DMS114 treated with DMSO at 0.1 percent for 48 hours (cell line): ENCODE data around the gene TAS2R39.
"Not testable (repeated sequence)": the region's sequence is repeated elsewhere in the genome, so short reads cannot be mapped to it uniquely, and the experiment has no call there.

Experiments used
- DNase-seq: peaks from one replicate; lab custom pipeline; 2025; ENCODE audit not compliant: unreplicated experiment; lab: John Stamatoyannopoulos, UW

Gene TAS2R39

DNA sequence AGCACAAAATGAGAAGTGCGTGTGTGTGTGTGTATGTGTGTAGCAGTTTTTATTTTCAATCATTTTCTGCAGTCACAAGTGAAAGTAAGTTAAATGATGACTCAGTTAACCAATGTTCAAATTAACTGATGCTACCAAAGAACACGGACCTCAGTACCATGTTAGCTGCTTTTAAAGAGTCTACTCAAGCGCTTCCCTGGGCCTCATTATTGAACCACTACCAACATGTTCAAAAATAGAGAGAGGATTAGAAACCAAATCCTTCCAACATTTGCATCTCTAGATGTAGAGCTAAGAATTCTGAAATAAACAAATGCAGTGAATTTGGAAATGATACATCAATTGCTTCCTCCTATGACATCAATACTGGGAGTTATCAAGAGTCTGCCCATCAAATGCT is at the start of gene TAS2R39:
Gene TAS2R39 (plus strand): TSS at position 396 of the 400 bp plus-strand sequence. CDS start 0 bp downstream, at position 396.
- DNase-seq = no peak

GRCh38 chr7:143147070-143147469 is 36.1 kb upstream of the TAS2R39 start:
- no peak for DNase-seq

DNA sequence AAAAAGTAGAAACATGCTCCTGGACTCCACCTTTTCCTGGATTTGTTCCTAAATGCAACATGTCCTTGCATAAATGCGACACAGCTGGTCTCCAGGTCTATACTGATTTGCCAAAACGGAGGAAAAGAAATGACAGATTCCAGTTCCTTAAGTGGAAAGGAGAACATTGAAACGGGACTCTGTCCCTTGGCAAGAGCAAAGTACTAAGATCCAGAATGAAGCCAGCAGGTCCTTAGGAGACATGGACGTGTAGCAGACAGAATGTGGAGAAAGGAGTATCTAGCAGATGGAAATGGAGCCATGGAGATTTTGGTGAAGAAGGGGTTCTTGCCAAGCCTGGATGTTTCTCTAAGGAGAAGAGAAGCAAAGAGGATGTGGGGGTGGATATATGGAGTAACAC is 35.2 kb upstream of the TAS2R39 start:
- no peak for DNase-seq

GRCh38 chr7:143148651-143149050 is 34.6 kb upstream of the TAS2R39 start:
- no peak for DNase-seq

- not testable (repeated sequence) for DNase-seq
Observed at GRCh38 chr7:143150696-143151095, 32.5 kb upstream of the TAS2R39 start.

GRCh38 chr7:143158617-143159016 is 24.6 kb upstream of the TAS2R39 start:
- DNase-seq = not testable (repeated sequence)

- DNase-seq = no peak
Observed at GRCh38 chr7:143171697-143172096, 11.5 kb upstream of the TAS2R39 start.

- DNase-seq = no peak
Observed at GRCh38 chr7:143172354-143172753, 10.9 kb upstream of the TAS2R39 start.

DNA sequence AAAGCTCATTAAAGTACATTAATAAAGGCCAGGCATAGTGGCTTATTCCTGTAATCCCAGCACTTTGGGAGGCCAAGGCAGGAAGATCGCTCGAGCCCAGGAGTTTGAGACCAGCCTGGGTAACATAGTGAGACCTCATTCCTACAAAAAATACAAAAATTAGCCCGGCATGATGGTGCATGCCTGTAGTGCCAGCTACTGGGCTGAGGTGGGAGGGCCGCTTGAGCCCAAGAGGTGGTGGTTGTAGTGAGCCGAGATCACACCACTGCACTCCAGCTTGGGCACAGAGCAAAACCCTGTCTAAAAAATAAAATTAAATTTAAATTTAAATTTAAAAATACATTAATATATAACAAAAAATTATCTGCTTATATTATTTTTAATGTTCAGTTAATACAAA is 7.1 kb upstream of the TAS2R39 start:
- DNase-seq = no peak

GRCh38 chr7:143177374-143178119 is 5.7 kb upstream of the TAS2R39 start:
- DNase-seq = no peak

GRCh38 chr7:143180771-143181170 is 2.4 kb upstream of the TAS2R39 start:
- DNase-seq = not testable (repeated sequence)

DNA sequence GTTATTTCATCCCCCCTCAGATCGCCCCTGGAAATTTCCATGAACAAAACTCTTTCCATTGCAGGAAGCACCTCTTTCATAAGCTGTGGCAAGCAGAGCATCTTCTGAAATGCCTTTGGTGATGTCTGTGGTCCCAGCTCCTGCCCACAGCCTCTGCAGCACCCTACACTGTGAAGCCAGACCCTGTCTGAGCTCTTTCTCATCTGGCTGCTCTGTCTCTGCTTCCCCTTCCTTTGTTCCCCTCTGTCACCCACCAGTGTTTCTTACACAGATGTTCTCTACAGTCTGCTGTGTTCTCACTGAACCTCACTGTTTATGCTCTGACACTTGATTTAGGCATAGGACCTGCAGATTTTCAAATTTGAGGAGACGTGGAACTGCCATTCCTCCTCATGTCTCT is 1.9 kb upstream of the TAS2R39 start:
- no peak for DNase-seq

DNA sequence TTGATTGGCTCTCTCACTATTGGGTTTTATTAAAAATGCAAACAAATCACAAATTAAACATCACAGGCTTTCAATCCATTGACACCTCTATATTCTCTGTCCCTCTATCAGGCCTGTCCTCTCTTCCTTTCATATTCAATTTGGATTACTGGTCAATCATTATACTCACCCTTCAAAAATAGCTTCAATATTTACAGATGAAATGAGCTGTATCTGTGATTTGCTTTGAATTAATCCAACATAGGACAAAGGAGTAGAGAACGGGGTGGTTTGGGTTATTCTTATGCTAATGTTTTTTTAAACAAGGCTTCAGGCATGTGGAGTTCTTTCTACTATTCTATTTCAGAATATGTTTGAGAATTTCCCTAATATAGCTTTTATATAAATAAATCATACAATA is 2.3 kb downstream of the TAS2R39 start:
- DNase-seq = no peak

GRCh38 chr7:143188994-143189393 is 5.8 kb downstream of the TAS2R39 start:
- no peak for DNase-seq

DNA sequence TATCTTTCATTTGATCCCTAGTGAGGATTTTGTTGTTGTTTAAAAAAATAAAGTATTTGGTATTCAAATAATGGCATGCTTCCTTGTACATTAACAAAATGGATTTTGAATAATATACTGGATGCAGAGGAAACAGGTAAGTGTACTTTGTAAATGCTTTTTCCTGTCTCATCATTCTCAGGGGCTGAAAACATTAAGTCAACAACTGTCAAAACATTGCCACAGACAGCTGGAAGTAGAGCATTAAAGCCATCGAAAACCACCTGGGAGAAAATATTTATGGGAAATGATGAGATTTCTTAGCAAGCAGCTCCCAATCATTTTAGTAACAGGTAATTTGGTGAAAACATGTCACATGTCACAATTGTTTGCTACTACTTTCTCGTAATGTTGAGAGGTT is 10.7 kb downstream of the TAS2R39 start:
- no peak for DNase-seq

DNA sequence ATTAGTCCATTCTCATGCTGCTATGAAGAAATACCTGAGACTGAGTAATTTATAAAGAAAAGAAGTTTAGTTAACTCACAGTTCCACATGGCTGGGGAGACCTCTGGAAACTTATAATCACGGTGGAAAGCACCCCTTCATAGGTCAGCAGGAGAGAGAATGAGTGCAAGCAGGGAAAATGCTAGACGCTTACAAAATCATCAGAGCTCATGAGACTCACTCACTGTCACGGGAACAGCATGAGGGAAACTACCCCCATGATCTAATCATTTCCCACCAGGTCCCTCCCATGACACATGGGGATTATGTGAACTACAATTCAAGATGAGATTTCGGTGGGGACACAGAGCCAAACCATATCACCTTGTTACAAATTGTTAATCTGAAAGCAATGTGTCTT is 15.8 kb downstream of the TAS2R39 start:
- no peak for DNase-seq

GRCh38 chr7:143202161-143202560 is 18.9 kb downstream of the TAS2R39 start:
- no peak for DNase-seq

- no peak for DNase-seq
Observed at GRCh38 chr7:143203386-143203785, 20.2 kb downstream of the TAS2R39 start.

- DNase-seq = no peak
Observed at GRCh38 chr7:143205560-143206293, 22.5 kb downstream of the TAS2R39 start.

DNA sequence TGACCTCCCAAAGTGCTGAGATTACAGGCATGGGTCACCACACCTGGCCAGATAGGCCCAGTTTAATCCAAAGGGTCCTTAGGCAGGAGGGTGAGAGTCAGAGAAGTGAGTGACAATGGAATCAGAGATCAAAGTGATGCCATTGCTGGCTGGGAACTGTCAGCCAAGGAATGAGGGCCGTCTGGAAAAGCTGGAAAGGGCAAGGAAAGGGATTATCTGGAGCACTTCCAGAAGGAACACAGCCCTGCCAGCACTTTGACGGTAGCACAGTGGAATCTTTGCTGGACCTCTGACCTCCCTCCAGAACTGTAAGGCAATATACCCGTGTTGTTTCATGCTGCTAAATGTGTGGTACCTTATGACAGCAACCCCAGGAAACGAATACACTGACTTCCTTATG is 27.3 kb downstream of the TAS2R39 start:
- DNase-seq = no peak

DNA sequence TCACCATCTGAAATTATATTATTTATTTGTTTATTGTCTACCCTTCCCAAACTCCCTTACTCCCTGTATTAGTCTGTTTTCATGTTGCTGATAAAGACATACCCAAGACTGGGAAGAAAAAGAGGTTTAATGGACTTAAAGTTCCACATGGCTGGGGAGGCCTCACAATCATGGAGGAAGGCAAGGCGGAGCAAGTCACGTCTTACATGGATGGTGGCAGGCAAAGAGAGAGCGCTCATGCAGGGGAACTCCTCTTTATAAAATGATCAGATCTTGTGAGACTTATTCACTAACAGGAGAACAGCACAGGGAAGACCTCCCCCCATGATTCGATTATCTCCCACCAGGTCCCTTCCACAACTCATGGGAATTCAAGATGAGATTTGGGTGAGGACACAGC is 30.3 kb downstream of the TAS2R39 start:
- not testable (repeated sequence) for DNase-seq
